Adrenal gland (tissue), 12 donors: ENCODE measurements around the gene SMIM38. TPM values are rescaled to one million over a fixed set of nuclear protein-coding genes. Genes with fewer than 3 reads are reported as not detected.

Source experiments
- DNase-seq, 7 donors: peaks; one replicate each; pipeline ENCODE4 v3.0.0-alpha.2; 2019 to 2020
- H3K27ac ChIP-seq, 5 donors: fragments of 200-600 bp; sonication (generic) in 4 of 5; 1 replicate in 3 of 5; 2 replicates in 2 of 5; pipeline versions ENCODE4 v1.5.1 to v1.8.0; 2016 to 2020; ENCODE audit warnings: mild to moderate bottlenecking in 1 of 5
- H3K27me3 ChIP-seq: fragments of 200-600 bp; 2 replicates; pipeline ENCODE4 v1.8.0; 2021
- H3K36me3 ChIP-seq, 2 donors: fragments of 200-600 bp; replicated peaks in 1 of 2; 1 replicate in 1 of 2; 2 replicates in 1 of 2; pipeline versions ENCODE4 v1.5.1 to v1.8.0; 2018 to 2022
- H3K4me1 ChIP-seq, 2 donors: fragments of 200-600 bp; replicated peaks in 1 of 2; 1 replicate in 1 of 2; 2 replicates in 1 of 2; pipeline versions ENCODE4 v1.5.1 to v1.8.0; 2018 to 2021
- H3K4me3 ChIP-seq, 4 donors: fragments of 200-600 bp; sonication (generic) in 3 of 4; one replicate each; pipeline ENCODE4 v1.5.1; 2016 to 2018
- H3K9me3 ChIP-seq, 3 donors: fragments of 200-600 bp; sonication (generic) in 1 of 3; replicated peaks in 1 of 3; 1 replicate in 2 of 3; 2 replicates in 1 of 3; pipeline versions ENCODE4 v1.5.1 to v1.8.0; 2016 to 2021
- CTCF ChIP-seq, 6 experiments: fragments of 450-650 bp in 4 of 6; fragments of 200-600 bp in 2 of 6; sonication (generic) in 1 of 6; IDR thresholded peaks; 1 replicate in 5 of 6; 2 replicates in 1 of 6; pipeline versions ENCODE4 v1.5.1 to v1.8.0; 2016 to 2021; ENCODE audit warnings: antibody characterized with exemption in 6 of 6, mild to moderate bottlenecking in 2 of 6, moderate library complexity in 1 of 6
- POLR2A ChIP-seq, 2 donors: fragments of 450-650 bp; IDR thresholded peaks; one replicate each; pipeline ENCODE4 v1.6.1; 2017; ENCODE audit warnings: antibody characterized with exemption in 2 of 2, mild to moderate bottlenecking in 2 of 2, moderate library complexity in 1 of 2
- WGBS, 4 donors: extraction: QIAGEN DNeasy Blood & Tissue Kit in 2 of 4; methylation state at CpG; one replicate each; pipeline versions ENCODE4 v1.1.5 to v1.1.7; 2013 to 2017; 5-methylcytosine and 5-hydroxymethylcytosine counted together
- intact Hi-C, 2 donors: fragments of 100-400 bp; cut with DNase I; formaldehyde crosslinking; loops; one replicate each; pipeline versions ENCODE4 v1.14.1 to v1.15.0; 2022 to 2023
- polyA plus RNA-seq, 3 donors: library from polyadenylated mRNA; stranded (reverse); fragments of 200-250 nt in 2 of 3; fragments of 350-450 nt in 1 of 3; fragmentation: Illumina TruSeq in 1 of 3; extraction: RNeasy Lipid Tissue Mini Kit (QIAGEN cat#74804) in 1 of 3; gene quantifications; one replicate each; pipeline ENCODE4 v1.2.3, GENCODE V29; 2013 to 2014
- total RNA-seq, 9 donors: library from RNA; depleted of rRNA in 4 of 9; stranded (reverse); fragments of >200 nt in 4 of 9; fragments of 120-200 nt in 1 of 9; fragmentation: NEBNext Ultra II Directional in 1 of 9; extraction: Animal tissue kit (Norgen Biotek cat#: 25700) in 1 of 9; gene quantifications; one replicate each; pipeline versions ENCODE4 v1.1.0 to v1.2.4, GENCODE V29; 2013 to 2023
- donor health status: healthy with polysubstance abuse.
- donor health status: Bipolar disorder and iron deficiency.
- donor health status: DM: yes; HTN: yes; CAD: no.
- donor health status: DM: no; HTN: no; CAD: no.
- donor health status: DM: no; HTN: no; CAD: no.
- donor health status: DM: yes; HTN: yes; CAD: no.

The SMIM38 gene
- total and polyA plus RNA-seq, 12 donors, result 0.11 to 0.33 (median 0.16) TPM; not detected in 4

GRCh38 chr11:69122630-69123431 is 32.9 kb upstream of the SMIM38 start:
- H3K36me3 ChIP-seq, result no peaks in the 10 kb centered on the region
- 3 to 16% (median 15%) methylated on average over 15 to 27 of the region's 27 CpGs for WGBS, 4 donors
- intact Hi-C loops, result no loop called here
- H3K4me1 ChIP-seq, result peaks cover 12% of the 10 kb centered on the region in 2 donors
- H3K9me3 ChIP-seq, result no peaks in the 10 kb centered on the region
- H3K27ac ChIP-seq, result peak overlapping the region in 2 of 5 donors; percentile 37 to 75
- H3K27me3 ChIP-seq, result no peaks in the 10 kb centered on the region
- TF ChIP-seq CTCF (IDR thresholded peaks at IDR 0.05) (no peak), POLR2A (IDR thresholded peaks at IDR 0.05) (peak in 1 of 2 donors; percentile 44)
- H3K4me3 ChIP-seq, result peak overlapping the region in 1 of 4 donors; percentile 12
- peak; percentile 38 to 93 (median 79) for DNase-seq

DNA sequence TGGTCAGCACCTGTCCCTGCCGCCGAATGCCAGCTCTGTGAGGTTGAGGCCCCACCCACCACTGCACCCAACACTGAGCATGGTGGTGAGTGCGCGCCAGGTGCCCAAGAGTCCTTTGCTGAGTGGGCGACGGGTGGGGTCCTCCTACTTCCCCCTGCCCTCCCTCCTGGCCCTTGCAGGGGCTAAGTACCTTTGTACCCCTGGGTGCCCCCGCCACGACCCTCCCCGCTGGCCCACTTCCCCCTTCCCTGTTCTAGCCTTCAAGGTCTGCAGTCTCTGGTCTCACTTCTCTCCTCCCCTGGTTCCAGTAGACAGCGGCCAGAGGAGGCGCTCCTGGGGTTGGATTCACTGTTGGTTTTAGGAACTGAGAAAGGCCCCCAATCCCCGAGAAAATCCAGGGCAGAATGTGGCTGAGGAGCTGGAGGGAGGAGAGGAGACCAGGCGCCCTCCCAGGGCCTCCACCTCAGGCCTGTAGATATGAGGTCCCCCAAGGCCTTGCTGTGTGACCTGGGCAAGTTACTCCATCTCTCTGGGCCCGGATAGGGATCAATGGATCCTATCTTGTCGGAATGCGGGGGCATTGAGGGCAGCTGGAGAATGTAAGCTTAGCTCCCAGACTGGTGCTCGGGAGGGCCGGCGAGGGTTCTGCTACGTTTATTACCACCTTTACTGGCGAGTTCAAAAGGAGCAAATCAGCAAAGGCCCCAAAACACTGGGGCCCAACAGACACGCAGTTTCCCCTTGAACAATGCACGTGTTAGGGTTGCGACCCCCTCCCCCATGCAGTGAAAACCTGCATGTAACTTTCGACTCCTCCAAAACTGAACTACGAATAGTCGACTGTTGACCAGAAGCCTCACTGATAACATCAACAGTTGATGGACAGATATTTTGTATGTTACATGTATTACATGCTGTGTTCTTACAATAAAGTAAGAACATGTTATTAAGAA is 31.9 kb upstream of the SMIM38 start:
- Histone ChIP-seq H3K4me3 (peak overlapping the region in 1 of 4 donors; percentile 12), H3K9me3 (no peaks in the 10 kb centered on the region), H3K27me3 (no peaks in the 10 kb centered on the region), H3K27ac (peak overlapping the region in 2 of 5 donors; percentile 13 to 75), H3K4me1 (peaks cover 12% of the 10 kb centered on the region in 2 donors), H3K36me3 (no peaks in the 10 kb centered on the region)
- TF ChIP-seq POLR2A (IDR thresholded peaks at IDR 0.05) (no peak), CTCF (IDR thresholded peaks at IDR 0.05) (no peak)
- WGBS, 4 donors, result 76 to 86% (median 82%) methylated on average over 21 to 27 of the region's 27 CpGs
- DNase-seq, result no peak
- intact Hi-C loops, result no loop called here

DNA sequence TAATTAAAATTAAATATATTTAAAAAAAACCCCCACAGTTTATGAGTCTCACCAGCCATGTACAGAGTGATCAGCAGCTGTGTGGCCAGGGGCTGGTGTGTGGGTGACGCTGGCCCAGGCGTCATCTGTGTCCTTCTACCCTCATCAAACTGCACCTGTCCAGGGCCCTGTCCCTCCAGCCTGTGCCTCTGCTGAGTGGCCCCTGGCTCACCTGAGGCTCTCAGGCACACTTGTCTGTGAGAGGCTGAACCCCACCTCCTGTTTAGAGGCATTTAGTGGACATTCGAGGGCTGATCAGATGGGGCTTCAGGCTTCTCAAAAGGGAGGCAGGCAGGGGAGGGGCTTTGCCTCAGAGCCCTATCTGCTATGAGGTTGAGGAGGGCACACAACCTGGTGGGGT is 29.9 kb upstream of the SMIM38 start:
- H3K27ac ChIP-seq, result no peak overlapping the region
- intact Hi-C loops, result no loop called here
- H3K36me3 ChIP-seq, result no peaks in the 10 kb centered on the region
- H3K27me3 ChIP-seq, result no peaks in the 10 kb centered on the region
- peaks cover 12% of the 10 kb centered on the region in 2 donors for H3K4me1 ChIP-seq
- H3K4me3 ChIP-seq, result no peak overlapping the region
- TF ChIP-seq POLR2A (IDR thresholded peaks at IDR 0.05) (no peak), CTCF (IDR thresholded peaks at IDR 0.05) (no peak)
- 89 to 97% (median 93%) methylated on average over 2 to 3 of the region's 3 CpGs for WGBS, 4 donors
- no peaks in the 10 kb centered on the region for H3K9me3 ChIP-seq
- no peak for DNase-seq

DNA sequence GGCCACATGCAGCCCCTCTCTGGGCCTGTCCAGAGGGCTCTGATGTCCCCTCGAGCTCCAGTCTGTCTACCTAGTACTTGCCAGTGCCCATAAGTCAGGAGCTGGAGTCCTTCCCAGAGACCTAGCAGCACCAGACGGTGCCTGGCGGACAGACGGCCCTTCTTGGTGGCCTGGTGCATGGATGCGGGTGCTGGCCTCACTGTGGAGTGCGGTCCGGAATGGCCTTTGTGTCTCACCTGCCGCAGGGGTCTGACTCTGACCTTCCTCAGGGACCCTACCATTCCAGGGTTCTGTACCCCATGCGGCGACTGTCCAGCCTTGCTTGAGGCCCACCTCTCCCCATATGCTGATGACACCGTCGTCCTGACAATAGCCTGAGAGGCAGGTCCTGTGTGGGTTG is 29.4 kb upstream of the SMIM38 start:
- Histone ChIP-seq H3K4me1 (peaks cover 12% of the 10 kb centered on the region in 2 donors), H3K9me3 (no peaks in the 10 kb centered on the region), H3K27me3 (no peaks in the 10 kb centered on the region), H3K4me3 (no peak overlapping the region), H3K36me3 (no peaks in the 10 kb centered on the region), H3K27ac (no peak overlapping the region)
- TF ChIP-seq CTCF (IDR thresholded peaks at IDR 0.05) (no peak), POLR2A (IDR thresholded peaks at IDR 0.05) (no peak)
- no peak for DNase-seq
- 81 to 96% (median 87%) methylated on average over 8 to 12 of the region's 12 CpGs for WGBS, 4 donors
- intact Hi-C loops, result no loop called here
